Duodenal mucosa (tissue), 2 donors: ENCODE data around the gene ANO8.

Experiments
- H3K27ac ChIP-seq: one replicate; pipeline ENCODE4 v1.7.0; 2013; ENCODE audit warnings: low read depth, low read length
- H3K27me3 ChIP-seq, 2 donors: one replicate each; pipeline ENCODE4 v1.7.0; 2013; ENCODE audit warnings: low read length in 2 of 2, control low read depth in 1 of 2; ENCODE audit not compliant: insufficient read depth in 2 of 2, control insufficient read depth in 1 of 2
- H3K36me3 ChIP-seq, 2 donors: one replicate each; pipeline ENCODE4 v1.7.0; 2013; ENCODE audit warnings: low read length in 2 of 2, control low read depth in 1 of 2; ENCODE audit not compliant: insufficient read depth in 2 of 2, control insufficient read depth in 1 of 2
- H3K4me1 ChIP-seq, 2 donors: one replicate each; pipeline ENCODE4 v1.7.0; 2013; ENCODE audit warnings: low read length in 2 of 2, control low read depth in 1 of 2; ENCODE audit not compliant: insufficient read depth in 2 of 2, control insufficient read depth in 1 of 2
- H3K4me3 ChIP-seq, 2 donors: one replicate each; pipeline ENCODE4 v1.7.0; 2013; ENCODE audit warnings: low read length in 2 of 2, low read depth in 1 of 2
- H3K9ac ChIP-seq, 2 donors: one replicate each; pipeline ENCODE4 v1.7.0; 2013; ENCODE audit warnings: low read length in 2 of 2, low read depth in 1 of 2
- H3K9me3 ChIP-seq, 2 donors: one replicate each; pipeline ENCODE4 v1.7.0; 2013; ENCODE audit warnings: low read length in 2 of 2, control low read depth in 1 of 2; ENCODE audit not compliant: control insufficient read depth in 1 of 2

ANO8 gene

GRCh38 chr19:17336872-17337674 lies 2.4 kb upstream of the ANO8 start, which contains the start of gene GTPBP3:
TSS of gene GTPBP3 (plus strand) at chr19:17337553. CDS start at chr19:17337612, 59 bp downstream.
- H3K9ac ChIP-seq = peak within 1 kb of the TSS; percentile 93 to 94
- H3K4me3 ChIP-seq = peak within 1 kb of the TSS; percentile 95 to 99
- no peaks in the 10 kb centered on the region for H3K9me3 ChIP-seq
- H3K27ac ChIP-seq = peak within 1 kb of the TSS; percentile 93
- no peaks in the 10 kb centered on the region for H3K27me3 ChIP-seq
- peaks cover 0 to 7% of the 10 kb centered on the region in 2 donors for H3K36me3 ChIP-seq
- peaks cover 20 to 36% of the 10 kb centered on the region in 2 donors for H3K4me1 ChIP-seq

GRCh38 chr19:17335575-17335974 lies 920 bp upstream of the ANO8 start:
- H3K9me3 ChIP-seq = no peaks in the 10 kb centered on the region
- peak overlapping the region in 1 of 2 donors; percentile 63 for H3K4me3 ChIP-seq
- no peak overlapping the region for H3K27ac ChIP-seq
- no peak overlapping the region for H3K9ac ChIP-seq
- H3K36me3 ChIP-seq = no peaks in the 10 kb centered on the region
- H3K4me1 ChIP-seq = peaks cover 20 to 41% of the 10 kb centered on the region in 2 donors
- peaks cover 5 to 8% of the 10 kb centered on the region in 2 donors for H3K27me3 ChIP-seq

- Histone ChIP-seq H3K36me3 (no peaks in the 10 kb centered on the region), H3K4me3 (peak overlapping the region; percentile 63 to 72), H3K27ac (no peak overlapping the region), H3K9me3 (no peaks in the 10 kb centered on the region), H3K4me1 (peaks cover 20 to 45% of the 10 kb centered on the region in 2 donors), H3K9ac (peak overlapping the region; percentile 43 to 72), H3K27me3 (peaks cover 19 to 25% of the 10 kb centered on the region in 2 donors)
These were observed 843 bp downstream of the ANO8 start for GRCh38 chr19:17333611-17334413.

GRCh38 chr19:17332677-17333581 lies 1.7 kb downstream of the ANO8 start:
- no peaks in the 10 kb centered on the region for H3K36me3 ChIP-seq
- H3K27ac ChIP-seq = no peak overlapping the region
- no peak overlapping the region for H3K9ac ChIP-seq
- H3K4me1 ChIP-seq = peaks cover 16 to 38% of the 10 kb centered on the region in 2 donors
- no peak overlapping the region for H3K4me3 ChIP-seq
- H3K27me3 ChIP-seq = peaks cover 19 to 25% of the 10 kb centered on the region in 2 donors
- H3K9me3 ChIP-seq = no peaks in the 10 kb centered on the region

GRCh38 chr19:17332360-17332676 lies 2.3 kb downstream of the ANO8 start:
- Histone ChIP-seq H3K9me3 (no peaks in the 10 kb centered on the region), H3K27me3 (peaks cover 19 to 25% of the 10 kb centered on the region in 2 donors), H3K36me3 (no peaks in the 10 kb centered on the region), H3K4me3 (no peak overlapping the region), H3K9ac (no peak overlapping the region), H3K27ac (no peak overlapping the region), H3K4me1 (peaks cover 14 to 33% of the 10 kb centered on the region in 2 donors)

GRCh38 chr19:17331045-17331558 lies 3.6 kb downstream of the ANO8 start:
- no peaks in the 10 kb centered on the region for H3K9me3 ChIP-seq

GRCh38 chr19:17330262-17331044 lies 4.2 kb downstream of the ANO8 start:
- peaks cover 19 to 25% of the 10 kb centered on the region in 2 donors for H3K27me3 ChIP-seq
- H3K4me3 ChIP-seq = no peak overlapping the region
- no peaks in the 10 kb centered on the region for H3K9me3 ChIP-seq
- no peaks in the 10 kb centered on the region for H3K36me3 ChIP-seq
- H3K27ac ChIP-seq = no peak overlapping the region
- peaks cover 11 to 28% of the 10 kb centered on the region in 2 donors for H3K4me1 ChIP-seq
- H3K9ac ChIP-seq = no peak overlapping the region

More at GRCh38 chr19:17331045-17331558, 3.6 kb downstream of the ANO8 start:
- Histone ChIP-seq H3K4me3 (no peak overlapping the region), H3K9ac (no peak overlapping the region), H3K27ac (no peak overlapping the region), H3K36me3 (no peaks in the 10 kb centered on the region), H3K4me1 (peaks cover 14 to 33% of the 10 kb centered on the region in 2 donors), H3K27me3 (peaks cover 19 to 25% of the 10 kb centered on the region in 2 donors)

GRCh38 chr19:17329366-17330261 lies 5.0 kb downstream of the ANO8 start:
- Histone ChIP-seq H3K27ac (no peak overlapping the region), H3K9me3 (no peaks in the 10 kb centered on the region), H3K9ac (no peak overlapping the region), H3K27me3 (peaks cover 19 to 25% of the 10 kb centered on the region in 2 donors), H3K4me1 (peaks cover 5 to 21% of the 10 kb centered on the region in 2 donors), H3K4me3 (peak overlapping the region in 1 of 2 donors; percentile 36), H3K36me3 (no peaks in the 10 kb centered on the region)
